Subcutaneous abdominal adipose tissue (tissue), 5 donors: Measurements from ENCODE around the gene CSF2RB.

Experiments
- H3K27ac ChIP-seq: one replicate; pipeline ENCODE4 v1.7.0; 2013; ENCODE audit warnings: low read depth, mild to moderate bottlenecking, inconsistent platforms, low read length, moderate library complexity
- H3K27me3 ChIP-seq, 5 donors: one replicate each; pipeline ENCODE4 v1.7.0; 2013; ENCODE audit warnings: low read length in 5 of 5, inconsistent platforms in 1 of 5; ENCODE audit not compliant: control insufficient read depth in 5 of 5, insufficient read depth in 4 of 5
- H3K36me3 ChIP-seq, 5 donors: one replicate each; pipeline ENCODE4 v1.7.0; 2013; ENCODE audit warnings: low read length in 5 of 5; ENCODE audit not compliant: control insufficient read depth in 5 of 5, insufficient read depth in 5 of 5
- H3K4me1 ChIP-seq, 5 donors: one replicate each; pipeline ENCODE4 v1.7.0; 2013; ENCODE audit warnings: low read length in 5 of 5, mild to moderate bottlenecking in 3 of 5, moderate library complexity in 1 of 5; ENCODE audit not compliant: control insufficient read depth in 5 of 5, insufficient read depth in 5 of 5
- H3K4me3 ChIP-seq, 5 donors: one replicate each; pipeline ENCODE4 v1.7.0; 2013; ENCODE audit warnings: low read length in 5 of 5, low read depth in 1 of 5
- H3K9ac ChIP-seq, 5 donors: one replicate each; pipeline ENCODE4 v1.7.0; 2013; ENCODE audit warnings: low read length in 5 of 5, mild to moderate bottlenecking in 4 of 5, moderate library complexity in 3 of 5
- H3K9me3 ChIP-seq, 5 donors: one replicate each; pipeline ENCODE4 v1.7.0; 2013; ENCODE audit warnings: low read length in 5 of 5; ENCODE audit not compliant: control insufficient read depth in 5 of 5
- donor health status: healthy.
- donor health status: healthy.
- donor health status: healthy.
- donor health status: healthy.
- donor health status: healthy.

CSF2RB gene

DNA sequence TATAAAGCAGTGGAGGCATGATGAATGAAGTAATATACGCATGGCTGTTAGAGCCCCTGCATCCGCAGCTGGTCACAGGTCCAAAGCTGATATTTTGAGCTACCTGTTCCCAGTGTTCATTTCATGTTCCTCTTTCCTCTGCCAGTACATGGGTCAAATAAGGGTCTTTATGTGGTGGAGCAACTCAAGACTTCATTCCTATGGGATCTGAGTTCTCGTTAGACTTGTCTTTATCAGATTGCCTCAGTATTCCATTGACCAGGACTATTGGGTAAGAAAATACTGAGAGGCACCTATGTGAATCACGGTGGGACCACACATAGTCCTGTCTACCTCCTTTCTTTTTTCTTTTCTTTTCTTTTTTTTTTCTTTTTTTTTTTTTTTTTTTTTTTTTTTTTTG lies 27.4 kb upstream of the CSF2RB start:
- H3K9ac ChIP-seq: no peak overlapping the region
- H3K4me3 ChIP-seq: no peak overlapping the region
- peaks cover 0 to 14% (median 3%) of the 10 kb centered on the region in 5 donors for H3K9me3 ChIP-seq
- H3K27me3 ChIP-seq: peaks cover 0 to 5% (median 0%) of the 10 kb centered on the region in 5 donors
- peaks cover 0 to 10% (median 0%) of the 10 kb centered on the region in 5 donors for H3K4me1 ChIP-seq
- no peak overlapping the region for H3K27ac ChIP-seq
- no peaks in the 10 kb centered on the region for H3K36me3 ChIP-seq

DNA sequence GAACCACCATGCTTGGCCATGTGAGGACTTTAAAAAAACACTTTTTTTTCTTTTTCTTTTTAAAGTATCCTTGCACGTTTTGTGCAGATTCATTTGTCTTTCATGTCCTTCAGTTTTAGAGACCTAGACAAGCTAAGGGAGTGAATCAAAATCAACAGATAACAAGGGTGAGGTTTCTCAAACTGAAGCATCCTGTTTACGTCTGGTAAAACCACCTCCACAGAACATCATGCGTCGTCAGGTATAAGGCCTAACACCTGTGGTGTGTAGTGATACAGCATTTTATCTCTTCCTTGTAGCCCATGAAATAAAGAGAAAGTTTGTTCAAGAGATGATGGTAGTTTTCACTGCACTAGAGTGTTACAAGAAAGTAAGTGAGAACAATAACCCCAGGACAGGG lies 26.3 kb upstream of the CSF2RB start:
- Histone ChIP-seq H3K36me3 (no peaks in the 10 kb centered on the region), H3K9me3 (peaks cover 0 to 6% (median 0%) of the 10 kb centered on the region in 5 donors), H3K27ac (no peak overlapping the region), H3K4me1 (peaks cover 0 to 10% (median 0%) of the 10 kb centered on the region in 5 donors), H3K4me3 (no peak overlapping the region), H3K9ac (no peak overlapping the region), H3K27me3 (peaks cover 0 to 5% (median 0%) of the 10 kb centered on the region in 5 donors)

DNA sequence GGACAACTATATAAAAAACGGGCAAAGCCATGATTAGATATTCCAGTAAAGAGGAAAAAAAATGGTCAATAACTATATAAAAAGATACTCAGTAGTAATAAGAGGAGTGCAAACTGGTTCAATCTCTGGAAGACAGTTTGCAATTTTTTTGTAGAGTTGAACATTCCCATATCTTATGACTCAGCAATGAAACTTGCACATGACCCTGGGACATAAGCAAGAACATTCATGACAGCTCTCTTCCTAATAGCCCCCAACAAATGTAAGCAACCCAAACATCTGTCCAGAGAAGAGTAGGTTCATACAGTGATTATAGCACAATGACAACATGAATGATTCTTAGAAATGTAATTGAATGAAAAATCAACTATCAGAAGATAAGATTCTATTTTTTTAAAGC lies 21.8 kb upstream of the CSF2RB start:
- H3K36me3 ChIP-seq: no peaks in the 10 kb centered on the region
- peaks cover 0 to 6% (median 3%) of the 10 kb centered on the region in 5 donors for H3K9me3 ChIP-seq
- H3K9ac ChIP-seq: no peak overlapping the region
- no peak overlapping the region for H3K4me3 ChIP-seq
- no peaks in the 10 kb centered on the region for H3K27me3 ChIP-seq
- no peak overlapping the region for H3K27ac ChIP-seq
- H3K4me1 ChIP-seq: no peaks in the 10 kb centered on the region

DNA sequence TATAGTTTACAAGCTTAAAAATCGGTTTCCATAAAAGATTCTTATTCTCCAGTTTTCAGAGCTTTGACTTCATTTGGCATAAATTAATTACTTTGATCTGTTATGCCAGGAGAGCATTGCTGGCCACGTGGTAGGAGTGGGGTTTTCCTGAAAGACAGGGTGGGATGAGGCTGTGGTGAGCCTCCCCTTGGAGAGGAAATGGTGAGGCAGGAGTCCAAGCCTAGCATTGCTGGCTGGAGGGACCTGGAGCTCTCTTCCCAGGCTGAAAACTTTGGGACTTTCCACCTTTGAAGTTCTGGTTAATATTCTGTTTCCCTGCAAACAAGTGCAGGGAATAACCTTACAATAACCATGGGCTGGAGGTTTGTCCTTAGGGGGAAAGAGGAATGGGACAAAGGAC lies 21.1 kb upstream of the CSF2RB start:
- Histone ChIP-seq H3K9ac (no peak overlapping the region), H3K9me3 (peaks cover 0 to 6% (median 3%) of the 10 kb centered on the region in 5 donors), H3K4me1 (no peaks in the 10 kb centered on the region), H3K27ac (no peak overlapping the region), H3K36me3 (no peaks in the 10 kb centered on the region), H3K27me3 (no peaks in the 10 kb centered on the region), H3K4me3 (no peak overlapping the region)

DNA sequence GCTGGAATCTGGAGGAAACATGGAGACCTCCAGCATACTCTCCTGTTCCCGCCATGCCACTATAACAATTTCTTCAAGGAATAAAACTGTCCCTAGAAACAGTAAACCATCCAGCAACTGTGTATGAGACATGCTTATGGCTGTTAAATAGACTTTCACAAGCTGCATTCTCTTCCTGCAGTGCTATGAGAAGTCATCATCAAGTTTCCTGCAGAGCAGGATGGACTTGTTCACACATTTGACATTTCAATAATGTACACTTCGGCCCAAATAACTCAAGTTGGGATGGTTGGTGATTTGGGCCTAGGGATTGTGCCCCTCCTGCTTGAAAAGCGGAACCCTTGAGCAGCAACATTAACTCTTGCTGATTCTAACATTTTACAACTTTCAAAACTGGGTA lies 20.2 kb upstream of the CSF2RB start:
- Histone ChIP-seq H3K36me3 (no peaks in the 10 kb centered on the region), H3K27ac (no peak overlapping the region)

DNA sequence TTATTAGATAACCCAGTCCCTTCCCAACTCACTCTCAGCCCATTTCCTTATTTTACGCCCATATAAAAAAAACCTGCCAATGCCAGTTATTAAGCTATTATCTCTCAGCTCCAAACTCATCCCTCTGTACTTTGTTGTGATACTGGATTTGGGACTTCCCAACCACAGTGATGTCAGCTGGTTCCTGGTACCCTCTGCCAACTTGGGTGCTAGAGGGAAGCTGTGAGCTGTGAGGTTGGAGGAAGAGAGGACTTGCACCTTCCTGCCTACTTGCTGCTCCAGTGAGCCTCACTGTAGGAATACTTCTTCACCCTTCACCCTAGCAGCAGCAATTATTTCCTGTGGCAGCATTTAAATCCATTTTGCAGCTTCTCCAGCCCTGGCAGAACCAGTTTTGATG lies 19.2 kb upstream of the CSF2RB start:
- Histone ChIP-seq H3K27me3 (peaks cover 0 to 5% (median 4%) of the 10 kb centered on the region in 5 donors), H3K9me3 (peaks cover 0 to 14% (median 8%) of the 10 kb centered on the region in 5 donors), H3K36me3 (no peaks in the 10 kb centered on the region), H3K27ac (no peak overlapping the region), H3K9ac (no peak overlapping the region), H3K4me3 (no peak overlapping the region), H3K4me1 (no peaks in the 10 kb centered on the region)

More for the DNA sequence above, 20.2 kb upstream of the CSF2RB start:
- H3K27me3 ChIP-seq: no peaks in the 10 kb centered on the region
- peaks cover 0 to 6% (median 3%) of the 10 kb centered on the region in 5 donors for H3K9me3 ChIP-seq
- no peak overlapping the region for H3K9ac ChIP-seq
- no peaks in the 10 kb centered on the region for H3K4me1 ChIP-seq
- no peak overlapping the region for H3K4me3 ChIP-seq

DNA sequence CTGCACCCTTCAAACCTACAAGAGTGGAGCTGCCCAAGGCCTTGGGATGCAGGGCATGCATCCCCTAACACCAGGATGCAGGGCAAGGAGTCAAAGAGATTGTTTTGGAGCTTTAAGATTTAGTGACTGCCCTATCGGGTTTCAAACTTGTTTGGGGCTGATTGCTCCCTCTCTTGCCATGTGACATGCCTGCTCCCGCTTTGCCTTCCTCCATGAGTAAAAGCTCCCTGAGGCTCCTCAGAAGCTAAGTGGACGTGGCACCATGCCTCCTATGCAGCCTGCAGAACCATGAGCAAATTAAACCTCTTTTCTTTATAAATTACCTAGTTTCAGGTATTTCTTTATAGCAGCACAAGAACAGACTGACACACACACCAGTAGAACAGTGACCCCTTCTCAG lies 15.8 kb upstream of the CSF2RB start:
- Histone ChIP-seq H3K9ac (no peak overlapping the region), H3K4me1 (no peaks in the 10 kb centered on the region), H3K4me3 (no peak overlapping the region), H3K9me3 (peaks cover 0 to 25% (median 15%) of the 10 kb centered on the region in 5 donors), H3K27ac (no peak overlapping the region), H3K27me3 (peaks cover 0 to 19% (median 12%) of the 10 kb centered on the region in 5 donors), H3K36me3 (no peaks in the 10 kb centered on the region)

DNA sequence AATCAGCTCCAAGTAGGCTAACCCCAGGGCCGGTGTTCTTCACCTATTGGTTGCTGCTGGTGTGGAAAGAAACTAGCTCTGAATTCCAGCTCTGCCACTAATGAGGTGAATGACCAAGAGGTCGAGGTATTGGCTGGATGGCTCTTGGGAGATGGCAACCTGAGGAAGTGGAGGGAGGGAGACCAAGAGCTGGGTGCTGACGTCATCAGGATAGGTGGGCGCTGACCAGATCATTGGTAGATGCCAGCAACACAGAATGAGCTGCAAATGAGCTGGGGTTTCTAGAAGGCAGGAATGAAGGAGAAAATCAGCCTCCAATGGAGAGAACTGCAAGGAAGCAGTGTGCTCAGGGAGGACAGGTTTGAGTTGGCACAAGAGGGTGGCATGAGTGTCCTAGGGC lies 14.7 kb upstream of the CSF2RB start:
- H3K9ac ChIP-seq: no peak overlapping the region
- no peaks in the 10 kb centered on the region for H3K4me1 ChIP-seq
- H3K4me3 ChIP-seq: no peak overlapping the region
- no peak overlapping the region for H3K27ac ChIP-seq
- H3K9me3 ChIP-seq: peaks cover 0 to 25% (median 15%) of the 10 kb centered on the region in 5 donors
- H3K36me3 ChIP-seq: no peaks in the 10 kb centered on the region
- peaks cover 0 to 21% (median 12%) of the 10 kb centered on the region in 5 donors for H3K27me3 ChIP-seq

DNA sequence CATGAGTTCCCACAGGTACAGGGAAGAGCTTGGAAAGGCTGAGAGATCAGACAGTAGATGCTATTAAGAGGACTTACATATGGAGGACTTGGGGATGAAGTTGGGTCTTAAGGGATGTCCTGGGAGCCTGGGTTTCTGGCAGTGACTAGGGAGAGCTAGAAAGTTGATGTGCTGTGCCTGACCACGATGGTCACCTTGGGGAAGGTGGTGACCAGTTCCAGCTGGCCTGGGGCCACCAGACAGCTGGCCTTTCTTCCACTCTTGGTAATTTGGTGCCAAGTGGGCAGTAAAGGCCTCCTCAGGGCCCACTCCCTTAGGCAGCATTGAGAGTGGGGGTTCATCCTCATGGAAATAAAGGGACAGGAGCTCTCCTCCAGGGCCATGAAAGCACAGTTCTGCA lies 13.9 kb upstream of the CSF2RB start:
- H3K27ac ChIP-seq: no peak overlapping the region
- H3K9ac ChIP-seq: no peak overlapping the region
- H3K27me3 ChIP-seq: peaks cover 0 to 24% (median 12%) of the 10 kb centered on the region in 5 donors
- no peaks in the 10 kb centered on the region for H3K4me1 ChIP-seq
- peaks cover 0 to 25% (median 15%) of the 10 kb centered on the region in 5 donors for H3K9me3 ChIP-seq
- no peak overlapping the region for H3K4me3 ChIP-seq
- H3K36me3 ChIP-seq: no peaks in the 10 kb centered on the region

DNA sequence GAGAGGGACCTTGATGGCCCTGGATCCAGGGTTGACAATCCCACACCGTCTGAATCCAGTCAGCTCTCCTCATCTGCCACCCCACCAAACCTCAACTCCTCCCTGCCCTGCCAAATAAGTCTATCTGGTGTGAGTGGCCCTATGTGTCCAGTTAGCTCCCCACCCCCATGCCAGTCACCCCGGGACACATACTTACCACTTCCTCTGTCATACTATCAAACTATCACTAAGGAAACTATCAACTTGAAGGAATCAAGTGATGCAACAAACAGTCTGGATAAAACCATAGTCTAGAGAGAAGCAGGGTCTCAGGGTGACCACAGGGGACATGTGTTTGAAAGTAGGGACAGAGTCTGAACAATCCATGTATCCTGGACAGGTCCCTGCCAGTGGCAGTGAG lies 13.2 kb upstream of the CSF2RB start:
- H3K27ac ChIP-seq: no peak overlapping the region
- H3K9ac ChIP-seq: no peak overlapping the region
- H3K4me1 ChIP-seq: no peaks in the 10 kb centered on the region
- H3K4me3 ChIP-seq: no peak overlapping the region
- peaks cover 0 to 24% (median 14%) of the 10 kb centered on the region in 5 donors for H3K27me3 ChIP-seq
- H3K36me3 ChIP-seq: no peaks in the 10 kb centered on the region
- peaks cover 0 to 25% (median 15%) of the 10 kb centered on the region in 5 donors for H3K9me3 ChIP-seq
